IMR-90 (cell line): ENCODE results near the gene ST3GAL4. TPM values are rescaled to one million over a fixed set of nuclear protein-coding genes. Genes with fewer than 3 reads are reported as not detected.

ENCODE experiments used
- ATAC-seq: fragments of 200-7000 bp; cut with Tn5 transposase; 2 replicates; pipeline ENCODE4 v1.9.1; 2020; ENCODE audit warnings: low read depth, mild to moderate bottlenecking, moderate library complexity
- BruUV-seq: library from RNA; stranded (reverse); fragments of 400-500 nt; replicated peaks from 2 replicates; lab custom pipeline; 2021; lab: Mats Ljungman, UMichigan
- CTCF ChIA-PET: fragments of 300-600 bp; formaldehyde crosslinking; extraction: SDS; loops from one replicate; lab custom pipeline; 2021; ENCODE audit warnings: antibody characterized with exemption; lab: Yijun Ruan, JAX
- POLR2A ChIA-PET: fragments of 300-600 bp; sonication (Branson Sonifier 250); formaldehyde crosslinking; loops from one replicate; lab custom pipeline; 2022; ENCODE audit warnings: antibody characterized with exemption; ENCODE audit not compliant: unreplicated experiment; lab: Charles Lee
- DNase-seq: peaks from one replicate; pipeline ENCODE4 v3.0.0; 2013
- H2AFZ ChIP-seq: replicated peaks from 2 replicates; pipeline ENCODE3; 2013; ENCODE audit warnings: low read length, mild to moderate bottlenecking; ENCODE audit not compliant: poor library complexity
- H2AK5ac ChIP-seq: 2 replicates; pipeline ENCODE4 v1.6.1; 2013; ENCODE audit warnings: low read depth, low read length, inconsistent platforms
- H2AK9ac ChIP-seq: replicated peaks from 2 replicates; pipeline ENCODE3; 2013; ENCODE audit warnings: mild to moderate bottlenecking, low read depth, low read length, moderate library complexity; ENCODE audit not compliant: poor library complexity
- H2BK120ac ChIP-seq: 2 replicates; pipeline ENCODE4 v1.6.1; 2013; ENCODE audit warnings: low read depth, low read length, inconsistent platforms
- H2BK15ac ChIP-seq: 3 replicates; pipeline ENCODE4 v1.6.1; 2013; ENCODE audit warnings: low read depth, low read length, inconsistent platforms
- H2BK20ac ChIP-seq: 2 replicates; pipeline ENCODE4 v1.6.1; 2013; ENCODE audit warnings: low read depth, mild to moderate bottlenecking, inconsistent platforms, low read length, moderate library complexity
- H2BK5ac ChIP-seq: 2 replicates; pipeline ENCODE4 v1.6.1; 2013; ENCODE audit warnings: mild to moderate bottlenecking, low read depth, low read length, inconsistent platforms; ENCODE audit not compliant: poor library complexity, severe bottlenecking
- H3K14ac ChIP-seq: replicated peaks from 2 replicates; pipeline ENCODE4 v1.6.1; 2013; ENCODE audit warnings: low read depth, low read length, inconsistent platforms
- H3K18ac ChIP-seq: 2 replicates; pipeline ENCODE4 v1.6.1; 2013; ENCODE audit warnings: low read depth, low read length, control low read depth
- H3K23ac ChIP-seq: 2 replicates; pipeline ENCODE4 v1.6.1; 2013; ENCODE audit warnings: low read depth, low read length, inconsistent platforms
- H3K27ac ChIP-seq: 2 replicates; pipeline ENCODE4 v1.5.1; 2013; ENCODE audit warnings: mild to moderate bottlenecking, control low read depth, low read length; ENCODE audit not compliant: insufficient read depth
- H3K27me3 ChIP-seq: 2 replicates; pipeline ENCODE4 v1.6.1; 2013; ENCODE audit warnings: low read length; ENCODE audit not compliant: control insufficient read depth, insufficient read depth
- H3K36me3 ChIP-seq: 2 replicates; pipeline ENCODE4 v1.6.1; 2013; ENCODE audit warnings: low read length, mixed read lengths; ENCODE audit not compliant: control insufficient read depth, insufficient read depth
- H3K4ac ChIP-seq: 2 replicates; pipeline ENCODE4 v1.6.1; 2013; ENCODE audit warnings: low read depth, low read length, inconsistent platforms
- H3K4me1 ChIP-seq: 2 replicates; pipeline ENCODE4 v1.6.1; 2013; ENCODE audit warnings: low read length, mixed read lengths; ENCODE audit not compliant: control insufficient read depth, insufficient read depth
- H3K4me2 ChIP-seq: 2 replicates; pipeline ENCODE4 v1.6.1; 2013; ENCODE audit warnings: low read depth, mild to moderate bottlenecking, control low read depth, low read length, moderate library complexity
- H3K4me3 ChIP-seq: 2 replicates; pipeline ENCODE4 v1.5.1; 2013; ENCODE audit warnings: low read depth, mild to moderate bottlenecking, control low read depth, low read length, moderate library complexity; ENCODE audit not compliant: insufficient read depth
- H3K56ac ChIP-seq: 2 replicates; pipeline ENCODE4 v1.6.1; 2013; ENCODE audit warnings: low read length, inconsistent platforms; ENCODE audit not compliant: insufficient read depth; ENCODE audit errors: extremely low read depth
- H3K79me1 ChIP-seq, 2 experiments: 2 replicates each; pipeline ENCODE4 v1.6.1; 2013; ENCODE audit warnings: low read length in 2 of 2, inconsistent platforms in 1 of 2, low read depth in 1 of 2
- H3K9ac ChIP-seq: 2 replicates; pipeline ENCODE4 v1.6.1; 2013; ENCODE audit warnings: low read depth, low read length, control low read depth
- H3K9me1 ChIP-seq: 2 replicates; pipeline ENCODE4 v1.6.1; 2013; ENCODE audit warnings: low read length, inconsistent platforms; ENCODE audit not compliant: insufficient read depth
- H3K9me3 ChIP-seq: 2 replicates; pipeline ENCODE4 v1.6.1; 2013; ENCODE audit warnings: low read length; ENCODE audit not compliant: control insufficient read depth, insufficient read depth
- H4K20me1 ChIP-seq: 2 replicates; pipeline ENCODE4 v1.6.1; 2013; ENCODE audit warnings: low read length, inconsistent platforms; ENCODE audit not compliant: insufficient read depth
- H4K5ac ChIP-seq: 2 replicates; pipeline ENCODE4 v1.6.1; 2013; ENCODE audit warnings: mild to moderate bottlenecking, low read depth, low read length, control low read depth
- H4K8ac ChIP-seq, 2 experiments: 2 replicates each; pipeline ENCODE4 v1.6.1; 2013; ENCODE audit warnings: low read depth in 2 of 2, low read length in 2 of 2, control low read depth in 1 of 2, inconsistent platforms in 1 of 2
- H4K91ac ChIP-seq: 2 replicates; pipeline ENCODE4 v1.6.1; 2013; ENCODE audit warnings: low read depth, low read length, inconsistent platforms; ENCODE audit not compliant: insufficient read depth
- BHLHE40 ChIP-seq: fragments of 150-350 bp; IDR thresholded peaks from 2 replicates; pipeline ENCODE4 v1.6.1; 2016; ENCODE audit warnings: mild to moderate bottlenecking, low read depth, low read length
- CEBPB ChIP-seq: IDR thresholded peaks from 2 replicates; pipeline ENCODE4 v1.6.1; 2012; ENCODE audit warnings: low read depth, low read length, improper control_type of control experiment
- CHD1 ChIP-seq: IDR thresholded peaks from 2 replicates; pipeline ENCODE4 v1.6.1; 2012; ENCODE audit warnings: low read depth, low read length, improper control_type of control experiment
- FOS ChIP-seq: fragments of 150-350 bp; IDR thresholded peaks from 2 replicates; pipeline ENCODE4 v1.6.1; 2016; ENCODE audit warnings: low read depth, low read length
- MAFK ChIP-seq: IDR thresholded peaks from 2 replicates; pipeline ENCODE4 v1.6.1; 2012; ENCODE audit warnings: low read depth, low read length, improper control_type of control experiment
- MAZ ChIP-seq: IDR thresholded peaks from 2 replicates; pipeline ENCODE4 v1.6.1; 2012; ENCODE audit warnings: low read depth, mild to moderate bottlenecking, low read length, improper control_type of control experiment, moderate library complexity, borderline replicate concordance
- MXI1 ChIP-seq: IDR thresholded peaks from 2 replicates; pipeline ENCODE4 v1.6.1; 2012; ENCODE audit warnings: low read depth, mild to moderate bottlenecking, low read length, moderate library complexity, borderline replicate concordance
- NFE2L2 ChIP-seq: fragments of 150-350 bp; IDR thresholded peaks from 2 replicates; pipeline ENCODE4 v1.6.1; 2016; ENCODE audit warnings: low read depth, mild to moderate bottlenecking, low read length
- POLR2A ChIP-seq: IDR thresholded peaks from 2 replicates; pipeline ENCODE4 v1.6.1; 2012; ENCODE audit warnings: mild to moderate bottlenecking, low read depth, low read length
- RAD21 ChIP-seq: IDR thresholded peaks from 2 replicates; pipeline ENCODE4 v1.6.1; 2012; ENCODE audit warnings: low read length, improper control_type of control experiment
- RCOR1 ChIP-seq: IDR thresholded peaks from 2 replicates; pipeline ENCODE4 v1.6.1; 2012; ENCODE audit warnings: mild to moderate bottlenecking, low read length, improper control_type of control experiment; ENCODE audit not compliant: insufficient replicate concordance
- RFX5 ChIP-seq: IDR thresholded peaks from 2 replicates; pipeline ENCODE4 v1.8.0; 2012; ENCODE audit warnings: low read depth, mild to moderate bottlenecking, low read length, moderate library complexity
- SMC3 ChIP-seq: fragments of 150-350 bp; IDR thresholded peaks from 2 replicates; pipeline ENCODE4 v1.6.1; 2016; ENCODE audit warnings: low read depth, mild to moderate bottlenecking, antibody characterized with exemption, low read length, moderate library complexity
- WGBS, 2 experiments: methylation state at CpG; one replicate each; pipeline versions ENCODE4 v1.1.5 to v1.1.7; 2013; ENCODE audit warnings: missing lambda C conversion rate in 2 of 2; ENCODE audit not compliant: insufficient read length in 1 of 2; ENCODE audit errors: extremely low coverage in 2 of 2; 5-methylcytosine and 5-hydroxymethylcytosine counted together
- dilution Hi-C: fragments of 300-500 bp; cut with HindIII; formaldehyde crosslinking; loops from one replicate; pipeline ENCODE4 v1.14.3; 2018; ENCODE audit warnings: low sequenced_read_pairs; ENCODE audit not compliant: unreplicated experiment
- in situ Hi-C: fragments of 300-500 bp; cut with MboI; formaldehyde crosslinking; loops from 3 replicates; pipeline ENCODE4 v1.14.3; 2019; ENCODE audit warnings: low sequenced_read_pairs, inconsistent platforms, mixed read lengths
- intact Hi-C: fragments of 100-400 bp; cut with micrococcal nuclease; formaldehyde crosslinking; loops from 2 replicates; pipeline ENCODE4 v1.10.0; 2022
- polyA plus RNA-seq, 3 experiments: library from polyadenylated mRNA; depleted of rRNA; stranded (reverse); fragments of >200 nt; gene quantifications; 2 replicates each; pipeline ENCODE4 v1.2.3, GENCODE V29; 2012; ENCODE audit warnings: low replicate concordance in 1 of 3
- total RNA-seq: library from RNA; depleted of rRNA; stranded (reverse); fragments of >200 nt; gene quantifications from 2 replicates; pipeline ENCODE4 v1.2.3, GENCODE V29; 2012
- TF ChIP-seq, protein P1 (sequence below): conservative IDR thresholded peaks from 2 replicates; pipeline ENCODE4 v1.5.1; 2012; ENCODE audit warnings: mild to moderate bottlenecking, low read depth, low read length, improper control_type of control experiment
- TF ChIP-seq, protein P2 (sequence below): fragments of 150-350 bp; IDR thresholded peaks from 2 replicates; pipeline ENCODE4 v1.6.1; 2016; ENCODE audit warnings: low read depth, mild to moderate bottlenecking, low read length, moderate library complexity, borderline replicate concordance
- TF ChIP-seq, protein P3 (sequence below): fragments of 150-350 bp; IDR thresholded peaks from 2 replicates; pipeline ENCODE4 v1.6.1; 2017; ENCODE audit warnings: mild to moderate bottlenecking, antibody characterized with exemption, low read length, low read depth

ST3GAL4 gene
- total and polyA plus RNA-seq, 2 of the 4 experiments (the other 2 are of a cell fraction) = 17.0 to 19.7 TPM

DNA sequence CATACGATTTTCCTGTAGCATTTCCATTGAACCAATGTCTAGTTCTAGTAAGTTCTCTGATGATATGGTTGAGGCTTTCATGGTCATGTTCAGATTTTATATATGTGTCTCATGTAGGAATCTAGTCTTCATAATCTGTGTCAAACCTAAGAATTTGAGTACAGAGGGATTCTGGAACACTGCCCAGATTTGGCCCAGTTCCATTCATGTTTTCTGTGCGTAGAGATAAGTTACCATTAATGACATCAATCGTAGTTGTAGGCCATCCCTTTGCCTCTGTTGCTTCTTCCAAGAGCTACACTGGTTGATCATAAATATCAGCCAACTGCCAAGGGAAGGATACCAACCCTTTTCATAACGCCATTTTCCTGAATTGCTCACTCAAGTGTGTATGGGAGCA, 23.3 kb downstream of the ST3GAL4 start:
- H3K79me1 ChIP-seq = peaks cover 17 to 36% of the 10 kb centered on the region in 2 experiments
- no peaks in the 10 kb centered on the region for H3K27me3 ChIP-seq
- no peak overlapping the region for H3K18ac ChIP-seq
- in situ Hi-C loops = no loop called here
- no peak overlapping the region for H2AK9ac ChIP-seq
- H2AFZ ChIP-seq = no peak overlapping the region
- H3K56ac ChIP-seq = no peak overlapping the region
- WGBS, 2 experiments = no CpG with 5 or more reads among the region's 4 CpGs
- no peak overlapping the region for H2BK15ac ChIP-seq
- H2BK5ac ChIP-seq = no peak overlapping the region
- peaks cover 15% of the 10 kb centered on the region for H4K20me1 ChIP-seq
- H4K5ac ChIP-seq = no peak overlapping the region
- H4K91ac ChIP-seq = no peak overlapping the region
- intact Hi-C loops = no loop called here
- no peak for ATAC-seq
- H3K27ac ChIP-seq = no peak overlapping the region
- H2BK120ac ChIP-seq = no peak overlapping the region
- POLR2A ChIA-PET = no interaction called here
- peaks cover 3% of the 10 kb centered on the region; the same call in 1 of the 2 replicates for H3K4me1 ChIP-seq
- peak; percentile 57 for DNase-seq
- TF ChIP-seq, protein P1, sequence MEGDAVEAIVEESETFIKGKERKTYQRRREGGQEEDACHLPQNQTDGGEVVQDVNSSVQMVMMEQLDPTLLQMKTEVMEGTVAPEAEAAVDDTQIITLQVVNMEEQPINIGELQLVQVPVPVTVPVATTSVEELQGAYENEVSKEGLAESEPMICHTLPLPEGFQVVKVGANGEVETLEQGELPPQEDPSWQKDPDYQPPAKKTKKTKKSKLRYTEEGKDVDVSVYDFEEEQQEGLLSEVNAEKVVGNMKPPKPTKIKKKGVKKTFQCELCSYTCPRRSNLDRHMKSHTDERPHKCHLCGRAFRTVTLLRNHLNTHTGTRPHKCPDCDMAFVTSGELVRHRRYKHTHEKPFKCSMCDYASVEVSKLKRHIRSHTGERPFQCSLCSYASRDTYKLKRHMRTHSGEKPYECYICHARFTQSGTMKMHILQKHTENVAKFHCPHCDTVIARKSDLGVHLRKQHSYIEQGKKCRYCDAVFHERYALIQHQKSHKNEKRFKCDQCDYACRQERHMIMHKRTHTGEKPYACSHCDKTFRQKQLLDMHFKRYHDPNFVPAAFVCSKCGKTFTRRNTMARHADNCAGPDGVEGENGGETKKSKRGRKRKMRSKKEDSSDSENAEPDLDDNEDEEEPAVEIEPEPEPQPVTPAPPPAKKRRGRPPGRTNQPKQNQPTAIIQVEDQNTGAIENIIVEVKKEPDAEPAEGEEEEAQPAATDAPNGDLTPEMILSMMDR = no peak
- TF ChIP-seq RCOR1 = no peak
- TF ChIP-seq, protein P2, sequence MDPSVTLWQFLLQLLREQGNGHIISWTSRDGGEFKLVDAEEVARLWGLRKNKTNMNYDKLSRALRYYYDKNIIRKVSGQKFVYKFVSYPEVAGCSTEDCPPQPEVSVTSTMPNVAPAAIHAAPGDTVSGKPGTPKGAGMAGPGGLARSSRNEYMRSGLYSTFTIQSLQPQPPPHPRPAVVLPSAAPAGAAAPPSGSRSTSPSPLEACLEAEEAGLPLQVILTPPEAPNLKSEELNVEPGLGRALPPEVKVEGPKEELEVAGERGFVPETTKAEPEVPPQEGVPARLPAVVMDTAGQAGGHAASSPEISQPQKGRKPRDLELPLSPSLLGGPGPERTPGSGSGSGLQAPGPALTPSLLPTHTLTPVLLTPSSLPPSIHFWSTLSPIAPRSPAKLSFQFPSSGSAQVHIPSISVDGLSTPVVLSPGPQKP = no peak
- TF ChIP-seq MAFK = no peak
- no peak for TF ChIP-seq NFE2L2
- no peak for TF ChIP-seq CEBPB
- no peak for TF ChIP-seq SMC3
- no peak for TF ChIP-seq RFX5
- TF ChIP-seq, protein P3, sequence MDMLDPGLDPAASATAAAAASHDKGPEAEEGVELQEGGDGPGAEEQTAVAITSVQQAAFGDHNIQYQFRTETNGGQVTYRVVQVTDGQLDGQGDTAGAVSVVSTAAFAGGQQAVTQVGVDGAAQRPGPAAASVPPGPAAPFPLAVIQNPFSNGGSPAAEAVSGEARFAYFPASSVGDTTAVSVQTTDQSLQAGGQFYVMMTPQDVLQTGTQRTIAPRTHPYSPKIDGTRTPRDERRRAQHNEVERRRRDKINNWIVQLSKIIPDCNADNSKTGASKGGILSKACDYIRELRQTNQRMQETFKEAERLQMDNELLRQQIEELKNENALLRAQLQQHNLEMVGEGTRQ = no peak
- no peak for TF ChIP-seq FOS
- TF ChIP-seq MXI1 = no peak
- TF ChIP-seq CHD1 = no peak
- no peak for TF ChIP-seq POLR2A
- no peak for TF ChIP-seq BHLHE40
- no peak for TF ChIP-seq RAD21
- TF ChIP-seq MAZ = no peak
- no TSS peak for BruUV-seq
- no peaks in the 10 kb centered on the region for H3K36me3 ChIP-seq
- H3K14ac ChIP-seq = no peak overlapping the region
- H2AK5ac ChIP-seq = no peak overlapping the region
- H3K9me3 ChIP-seq = no peaks in the 10 kb centered on the region
- no peak overlapping the region for H2BK20ac ChIP-seq
- no peak overlapping the region for H3K4me3 ChIP-seq
- no peak overlapping the region for H3K9ac ChIP-seq
- H3K9me1 ChIP-seq = no peaks in the 10 kb centered on the region; the same call in none of the 2 replicates
- no peak overlapping the region for H3K4me2 ChIP-seq
- dilution Hi-C loops = no loop called here
- no peak overlapping the region for H3K4ac ChIP-seq
- no peak overlapping the region for H3K23ac ChIP-seq
- H4K8ac ChIP-seq = no peak overlapping the region
- CTCF ChIA-PET = no interaction called here
